ENCODE measurements around the gene BTD.

BTD gene

GRCh38 chr3:15578289-15578867 lies 23.2 kb upstream of the BTD start:
- TF ChIP-seq FOXA1 (IDR thresholded peaks at IDR 0.05) (no peak), BHLHE40 (IDR thresholded peaks at IDR 0.05; ENCODE audit: borderline replicate concordance) (no peak), NFRKB (IDR thresholded peaks at IDR 0.05) (no peak), ARNT (IDR thresholded peaks at IDR 0.05) (no peak)
- ChIA-PET CTCF (no interaction called here), POLR2A (no interaction called here)
- DNase-seq (ENCODE audit: extremely low spot score) = no peak

GRCh38 chr3:15579051-15579450 lies 22.5 kb upstream of the BTD start:
- no peak for TF ChIP-seq LEF1 (IDR thresholded peaks at IDR 0.05; ENCODE audit: borderline replicate concordance)
- no peak for TF ChIP-seq FOXA1 (IDR thresholded peaks at IDR 0.05)
- TF ChIP-seq ELF4 (IDR thresholded peaks at IDR 0.05) = no peak
- no peak for TF ChIP-seq L3MBTL2 (conservative IDR thresholded peaks at IDR 0.05)
- no peak for TF ChIP-seq NFRKB (IDR thresholded peaks at IDR 0.05)
- TF ChIP-seq TARDBP (IDR thresholded peaks at IDR 0.05) = no peak
- no peak for TF ChIP-seq ZNF384 (IDR thresholded peaks at IDR 0.05)
- no peak for TF ChIP-seq HDGF (IDR thresholded peaks at IDR 0.05; ENCODE audit: borderline replicate concordance)
- TF ChIP-seq FOXM1 (IDR thresholded peaks at IDR 0.05; ENCODE audit: borderline replicate concordance) = no peak
- no peak for TF ChIP-seq PKNOX1 (IDR thresholded peaks at IDR 0.05)
- TF ChIP-seq FOXK2 (IDR thresholded peaks at IDR 0.05) = no peak
- no peak for TF ChIP-seq SUZ12 (IDR thresholded peaks at IDR 0.05)
- TF ChIP-seq BHLHE40 (IDR thresholded peaks at IDR 0.05; ENCODE audit: borderline replicate concordance) = no peak
- no peak for TF ChIP-seq ARNT (IDR thresholded peaks at IDR 0.05)
- no peak for DNase-seq (ENCODE audit: extremely low spot score)
- POLR2A ChIA-PET = no interaction called here

GRCh38 chr3:15581471-15582394 lies 19.8 kb upstream of the BTD start:
- CTCF ChIA-PET = no interaction called here
- POLR2A ChIA-PET = no interaction called here
- TF ChIP-seq LEF1 (IDR thresholded peaks at IDR 0.05; ENCODE audit: borderline replicate concordance) = no peak
- TF ChIP-seq L3MBTL2 (conservative IDR thresholded peaks at IDR 0.05) = no peak
- no peak for TF ChIP-seq TARDBP (IDR thresholded peaks at IDR 0.05)
- TF ChIP-seq ZNF384 (IDR thresholded peaks at IDR 0.05) = no peak
- TF ChIP-seq FOXA1 (IDR thresholded peaks at IDR 0.05) = no peak
- no peak for TF ChIP-seq FOXM1 (IDR thresholded peaks at IDR 0.05; ENCODE audit: borderline replicate concordance)
- DNase-seq (ENCODE audit: extremely low spot score) = no peak

More at GRCh38 chr3:15579051-15579450, 22.5 kb upstream of the BTD start:
- CTCF ChIA-PET = no interaction called here

- DNase-seq (ENCODE audit: extremely low spot score) = no peak
- no peak for TF ChIP-seq ARNT (IDR thresholded peaks at IDR 0.05)
- no peak for TF ChIP-seq L3MBTL2 (conservative IDR thresholded peaks at IDR 0.05)
- CTCF ChIA-PET = no interaction called here
- POLR2A ChIA-PET = no interaction called here
Measured at GRCh38 chr3:15585111-15585845, 16.3 kb upstream of the BTD start.

GRCh38 chr3:15591242-15591641 lies 10.3 kb upstream of the BTD start:
- POLR2A ChIA-PET = no interaction called here
- no peak for DNase-seq (ENCODE audit: extremely low spot score)
- TF ChIP-seq L3MBTL2 (conservative IDR thresholded peaks at IDR 0.05) (no peak), NFRKB (IDR thresholded peaks at IDR 0.05) (no peak), LEF1 (IDR thresholded peaks at IDR 0.05; ENCODE audit: borderline replicate concordance) (no peak), BHLHE40 (IDR thresholded peaks at IDR 0.05; ENCODE audit: borderline replicate concordance) (no peak), FOXK2 (IDR thresholded peaks at IDR 0.05) (no peak), ELF4 (IDR thresholded peaks at IDR 0.05) (no peak), FOXA1 (IDR thresholded peaks at IDR 0.05) (no peak), CTBP1 (IDR thresholded peaks at IDR 0.05; ENCODE audit: borderline replicate concordance) (no peak), TARDBP (IDR thresholded peaks at IDR 0.05) (no peak), ZNF384 (IDR thresholded peaks at IDR 0.05) (no peak), SUZ12 (IDR thresholded peaks at IDR 0.05) (no peak), SP1 (IDR thresholded peaks at IDR 0.05) (no peak), PKNOX1 (IDR thresholded peaks at IDR 0.05) (no peak), HDGF (IDR thresholded peaks at IDR 0.05; ENCODE audit: borderline replicate concordance) (no peak)
- CTCF ChIA-PET = no interaction called here

GRCh38 chr3:15591928-15592327 lies 9.6 kb upstream of the BTD start:
- no peak for DNase-seq (ENCODE audit: extremely low spot score)
- ChIA-PET CTCF (no interaction called here), POLR2A (no interaction called here)
- no peak for TF ChIP-seq L3MBTL2 (conservative IDR thresholded peaks at IDR 0.05)
- no peak for TF ChIP-seq ZNF384 (IDR thresholded peaks at IDR 0.05)
- TF ChIP-seq PKNOX1 (IDR thresholded peaks at IDR 0.05) = no peak
